GM12801 (cell line): ENCODE measurements around the gene CDC73.

Experiments
- CTCF ChIP-seq: IDR thresholded peaks from one replicate; pipeline ENCODE4 v1.5.1; 2011; ENCODE audit warnings: control low read depth; ENCODE audit not compliant: insufficient read length; ENCODE audit errors: extremely low read depth

Gene CDC73

GRCh38 chr1:193181985-193182384, 60.2 kb downstream of the CDC73 start:
- no peak for TF ChIP-seq CTCF

GRCh38 chr1:193183019-193183627, 61.3 kb downstream of the CDC73 start:
- peak; percentile 22 for TF ChIP-seq CTCF

- no peak for TF ChIP-seq CTCF
Measured at GRCh38 chr1:193184776-193185175, 62.9 kb downstream of the CDC73 start.

GRCh38 chr1:193185211-193185610, 63.4 kb downstream of the CDC73 start:
- no peak for TF ChIP-seq CTCF

GRCh38 chr1:193185901-193186731, 64.3 kb downstream of the CDC73 start, which contains the start of gene B3GALT2:
TSS of gene B3GALT2 (minus strand) at chr1:193186613. CDS start at chr1:193181562, 5,051 bp downstream.
- no peak for TF ChIP-seq CTCF

GRCh38 chr1:193187114-193187513, 65.3 kb downstream of the CDC73 start:
- TF ChIP-seq CTCF = no peak

- no peak for TF ChIP-seq CTCF
Measured at GRCh38 chr1:193189442-193190095, 67.7 kb downstream of the CDC73 start.
